HepG2 (cell line): Measurements from ENCODE around the gene BRAF. TPM values are rescaled to one million over a fixed set of nuclear protein-coding genes. Genes with fewer than 3 reads are reported as not detected.
A peak's percentile ranks its signal among the peaks of the same experiment; 100 is the strongest.

Source experiments
- AFF4 ChIP-seq: sonication (generic); formaldehyde crosslinking; IDR thresholded peaks from 2 replicates; pipeline ENCODE4 v1.4.0; 2020; ENCODE audit warnings: missing genetic modification reagents
- CCAR2 ChIP-seq: fragments of 200-400 bp; formaldehyde crosslinking; optimal IDR thresholded peaks from 2 replicates; pipeline ENCODE3; 2018; ENCODE audit warnings: low read depth, mild to moderate bottlenecking, low read length, moderate library complexity
- EEA1 ChIP-seq: sonication (generic); formaldehyde crosslinking; IDR thresholded peaks from 2 replicates; pipeline ENCODE4 v1.5.1; 2020; ENCODE audit warnings: mild to moderate bottlenecking, missing genetic modification reagents, borderline replicate concordance
- FOXP1 ChIP-seq, 2 experiments: fragments of 450-650 bp in 1 of 2; IDR thresholded peaks; 2 replicates each; pipeline ENCODE4 v1.6.1; 2017 to 2018; ENCODE audit warnings: antibody characterized with exemption in 1 of 2
- GMEB2 ChIP-seq: IDR thresholded peaks from 2 replicates; pipeline ENCODE4 v1.6.1; 2016; ENCODE audit warnings: missing biosample characterization, missing genetic modification reagents, low read depth
- KAT8 ChIP-seq: IDR thresholded peaks from 2 replicates; pipeline ENCODE4 v1.6.1; 2016; ENCODE audit warnings: missing genetic modification reagents, missing compliant biosample characterization
- MTF1 ChIP-seq: sonication (generic); formaldehyde crosslinking; IDR thresholded peaks from 2 replicates; pipeline ENCODE4 v1.5.0; 2020; ENCODE audit warnings: missing genetic modification reagents
- NONO ChIP-seq, 2 experiments: fragments of 450-650 bp in 1 of 2; sonication (generic) in 1 of 2; formaldehyde crosslinking in 1 of 2; IDR thresholded peaks in 1 of 2; conservative IDR thresholded peaks in 1 of 2; 2 replicates each; pipeline versions ENCODE4 v1.6.1 to v1.8.0; 2017 to 2022; ENCODE audit warnings: mild to moderate bottlenecking in 1 of 2, missing genetic modification reagents in 1 of 2, moderate library complexity in 1 of 2
- ZMYM4 ChIP-seq: sonication (generic); formaldehyde crosslinking; IDR thresholded peaks from 2 replicates; pipeline ENCODE4 v1.8.1; 2023; ENCODE audit warnings: mild to moderate bottlenecking, missing genetic modification reagents
- ZNF275 ChIP-seq: sonication (generic); formaldehyde crosslinking; IDR thresholded peaks from 2 replicates; pipeline ENCODE4 v1.8.0; 2022; ENCODE audit warnings: missing genetic modification reagents, mild to moderate bottlenecking, inconsistent platforms, borderline replicate concordance
- ZSCAN12 ChIP-seq: sonication (generic); formaldehyde crosslinking; IDR thresholded peaks from 2 replicates; pipeline ENCODE4 v1.9.0; 2021; ENCODE audit warnings: mild to moderate bottlenecking, missing genetic modification reagents
- polyA plus RNA-seq, 8 experiments: library from polyadenylated mRNA; depleted of rRNA in 3 of 8; stranded (reverse) in 7 of 8; unstranded in 1 of 8; fragments of >200 nt; fragmentation: Illumina TruSeq in 4 of 8; extraction: Trizol in 4 of 8; gene quantifications; 2 replicates each; pipeline versions ENCODE4 v1.2.1 to v1.2.3, GENCODE V29; 2011 to 2016; ENCODE audit warnings: low read depth in 4 of 8, missing spikeins in 1 of 8, mixed read lengths in 1 of 8; ENCODE audit not compliant: insufficient read depth in 1 of 8
- total RNA-seq, 5 experiments: library from RNA; depleted of rRNA; stranded (reverse); fragments of >200 nt; fragmentation: Illumina TruSeq; extraction: Trizol; gene quantifications; 2 replicates each; pipeline ENCODE4 v1.2.3, GENCODE V29; 2016; ENCODE audit warnings: low read depth in 1 of 5
- TF ChIP-seq, protein P1 (sequence below): sonication (generic); formaldehyde crosslinking; IDR thresholded peaks from 2 replicates; pipeline ENCODE4 v1.4.0; 2020; ENCODE audit warnings: mild to moderate bottlenecking, missing genetic modification reagents
- TF ChIP-seq, protein P2 (sequence below): sonication (generic); formaldehyde crosslinking; IDR thresholded peaks from 2 replicates; pipeline ENCODE4 v1.5.0; 2020; ENCODE audit warnings: missing genetic modification reagents, mild to moderate bottlenecking, borderline replicate concordance

The BRAF gene
- total and polyA plus RNA-seq, 2 of the 13 experiments (the other 11 are each of a cell fraction or from before 2014, with no cell fraction given): 12.5 to 13.4 TPM

DNA sequence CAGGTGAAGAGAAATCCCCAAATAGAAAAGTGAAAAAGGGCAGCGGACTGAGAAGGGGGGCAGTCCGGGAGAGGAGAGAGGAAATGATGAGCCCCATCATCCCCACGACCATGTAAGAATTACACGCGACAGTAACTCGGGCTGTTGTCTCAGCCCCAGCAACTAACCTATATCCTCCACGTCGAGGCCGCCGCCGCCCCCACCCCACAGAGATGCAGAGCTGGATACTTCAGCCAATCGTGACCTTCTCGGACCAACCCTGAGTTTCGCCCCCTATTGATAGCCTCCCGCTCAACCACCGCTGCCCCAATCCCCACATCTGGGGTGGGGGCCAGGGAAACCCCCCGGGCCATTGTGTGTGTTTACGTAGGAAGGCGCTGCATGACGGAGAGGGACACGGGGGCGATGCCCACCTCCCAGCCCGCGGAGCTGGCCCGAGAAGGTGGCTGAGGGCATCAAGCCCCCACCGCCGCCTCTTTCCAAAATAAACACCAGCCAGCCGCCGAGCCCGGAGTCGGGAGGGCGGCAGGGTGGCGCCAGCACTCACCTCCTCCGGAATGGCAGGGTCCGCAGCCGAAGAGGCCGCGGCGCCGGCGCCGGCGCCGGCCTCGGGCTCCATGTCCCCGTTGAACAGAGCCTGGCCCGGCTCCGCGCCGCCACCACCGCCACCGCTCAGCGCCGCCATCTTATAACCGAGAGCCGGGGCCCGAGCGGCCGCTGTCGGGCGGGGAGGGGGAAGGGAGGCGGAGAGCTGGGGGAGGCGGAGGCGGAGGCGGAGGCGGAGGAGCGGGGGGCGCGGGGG is 509 bp downstream of the BRAF start (continued):
- TF ChIP-seq GMEB2 (CRISPR knock-in tag): no peak
- TF ChIP-seq, protein P1, sequence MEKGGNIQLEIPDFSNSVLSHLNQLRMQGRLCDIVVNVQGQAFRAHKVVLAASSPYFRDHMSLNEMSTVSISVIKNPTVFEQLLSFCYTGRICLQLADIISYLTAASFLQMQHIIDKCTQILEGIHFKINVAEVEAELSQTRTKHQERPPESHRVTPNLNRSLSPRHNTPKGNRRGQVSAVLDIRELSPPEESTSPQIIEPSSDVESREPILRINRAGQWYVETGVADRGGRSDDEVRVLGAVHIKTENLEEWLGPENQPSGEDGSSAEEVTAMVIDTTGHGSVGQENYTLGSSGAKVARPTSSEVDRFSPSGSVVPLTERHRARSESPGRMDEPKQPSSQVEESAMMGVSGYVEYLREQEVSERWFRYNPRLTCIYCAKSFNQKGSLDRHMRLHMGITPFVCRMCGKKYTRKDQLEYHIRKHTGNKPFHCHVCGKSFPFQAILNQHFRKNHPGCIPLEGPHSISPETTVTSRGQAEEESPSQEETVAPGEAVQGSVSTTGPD: no peak
- TF ChIP-seq NONO (IDR thresholded peaks at IDR 0.05): no peak
- TF ChIP-seq NONO (CRISPR knock-in tag; conservative IDR thresholded peaks at IDR 0.05): 0 out of 2 replicates have a peak, but pooled peaks have one; percentile 22
- TF ChIP-seq EEA1 (CRISPR knock-in tag): no peak
- no peak for TF ChIP-seq CCAR2
- TF ChIP-seq MTF1: no peak
- TF ChIP-seq KAT8 (CRISPR knock-in tag): peak; percentile 34; the same call in 1 of the 2 replicates
- TF ChIP-seq, protein P2, sequence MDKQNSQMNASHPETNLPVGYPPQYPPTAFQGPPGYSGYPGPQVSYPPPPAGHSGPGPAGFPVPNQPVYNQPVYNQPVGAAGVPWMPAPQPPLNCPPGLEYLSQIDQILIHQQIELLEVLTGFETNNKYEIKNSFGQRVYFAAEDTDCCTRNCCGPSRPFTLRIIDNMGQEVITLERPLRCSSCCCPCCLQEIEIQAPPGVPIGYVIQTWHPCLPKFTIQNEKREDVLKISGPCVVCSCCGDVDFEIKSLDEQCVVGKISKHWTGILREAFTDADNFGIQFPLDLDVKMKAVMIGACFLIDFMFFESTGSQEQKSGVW (CRISPR knock-in tag): no peak
- TF ChIP-seq AFF4: no peak
- TF ChIP-seq ZNF275 (CRISPR knock-in tag): no peak
- no peak for TF ChIP-seq FOXP1 (IDR thresholded peaks at IDR 0.05)
- TF ChIP-seq FOXP1 (CRISPR knock-in tag; IDR thresholded peaks at IDR 0.05): peak; percentile 16; the same call in 1 of the 2 replicates
- no peak for TF ChIP-seq ZSCAN12 (CRISPR knock-in tag)
- peak; percentile 79 for TF ChIP-seq ZMYM4
